ENCODE measurements around the gene PLXNA2.

DNA sequence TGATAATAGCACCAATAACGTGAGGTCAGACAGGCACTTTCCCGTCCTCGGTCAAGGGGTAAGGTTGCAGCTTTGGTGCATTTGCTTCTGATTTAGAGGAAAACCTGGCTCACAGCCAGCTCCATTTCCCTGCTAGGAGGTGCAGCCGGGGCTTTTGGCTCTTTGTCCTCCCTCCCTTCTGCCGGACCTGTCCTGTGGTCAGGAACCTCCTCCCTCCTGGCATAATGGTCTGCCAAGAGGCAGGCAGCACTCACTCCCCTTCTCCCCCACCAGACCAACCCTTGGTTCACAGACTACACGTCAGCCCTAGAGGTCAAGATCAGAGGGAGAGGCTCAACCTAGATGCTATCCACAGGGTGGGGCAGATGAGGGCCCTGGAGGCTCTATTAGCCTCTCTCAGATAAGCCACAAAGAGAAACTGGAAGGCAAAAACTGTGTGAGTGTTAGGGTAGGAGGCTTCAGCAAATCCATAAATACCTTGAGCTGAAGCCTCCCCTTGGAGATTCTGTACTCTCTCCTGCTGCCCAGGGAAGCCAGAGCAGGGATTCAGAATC, 64.8 kb downstream of the PLXNA2 start:
- TF ChIP-seq TAF1 (IDR thresholded peaks at IDR 0.05; ENCODE audit: borderline replicate concordance, insufficient read depth, low read length) (no peak), POLR2AphosphoS5 (IDR thresholded peaks at IDR 0.05; ENCODE audit: low read depth, low read length) (no peak), FOXP2 (optimal IDR thresholded peaks at IDR 0.05; ENCODE audit: borderline replicate concordance, extremely low read depth, extremely low read length, insufficient read depth) (no peak)
- TF ChIP-seq, protein P1, sequence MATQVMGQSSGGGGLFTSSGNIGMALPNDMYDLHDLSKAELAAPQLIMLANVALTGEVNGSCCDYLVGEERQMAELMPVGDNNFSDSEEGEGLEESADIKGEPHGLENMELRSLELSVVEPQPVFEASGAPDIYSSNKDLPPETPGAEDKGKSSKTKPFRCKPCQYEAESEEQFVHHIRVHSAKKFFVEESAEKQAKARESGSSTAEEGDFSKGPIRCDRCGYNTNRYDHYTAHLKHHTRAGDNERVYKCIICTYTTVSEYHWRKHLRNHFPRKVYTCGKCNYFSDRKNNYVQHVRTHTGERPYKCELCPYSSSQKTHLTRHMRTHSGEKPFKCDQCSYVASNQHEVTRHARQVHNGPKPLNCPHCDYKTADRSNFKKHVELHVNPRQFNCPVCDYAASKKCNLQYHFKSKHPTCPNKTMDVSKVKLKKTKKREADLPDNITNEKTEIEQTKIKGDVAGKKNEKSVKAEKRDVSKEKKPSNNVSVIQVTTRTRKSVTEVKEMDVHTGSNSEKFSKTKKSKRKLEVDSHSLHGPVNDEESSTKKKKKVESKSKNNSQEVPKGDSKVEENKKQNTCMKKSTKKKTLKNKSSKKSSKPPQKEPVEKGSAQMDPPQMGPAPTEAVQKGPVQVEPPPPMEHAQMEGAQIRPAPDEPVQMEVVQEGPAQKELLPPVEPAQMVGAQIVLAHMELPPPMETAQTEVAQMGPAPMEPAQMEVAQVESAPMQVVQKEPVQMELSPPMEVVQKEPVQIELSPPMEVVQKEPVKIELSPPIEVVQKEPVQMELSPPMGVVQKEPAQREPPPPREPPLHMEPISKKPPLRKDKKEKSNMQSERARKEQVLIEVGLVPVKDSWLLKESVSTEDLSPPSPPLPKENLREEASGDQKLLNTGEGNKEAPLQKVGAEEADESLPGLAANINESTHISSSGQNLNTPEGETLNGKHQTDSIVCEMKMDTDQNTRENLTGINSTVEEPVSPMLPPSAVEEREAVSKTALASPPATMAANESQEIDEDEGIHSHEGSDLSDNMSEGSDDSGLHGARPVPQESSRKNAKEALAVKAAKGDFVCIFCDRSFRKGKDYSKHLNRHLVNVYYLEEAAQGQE (IDR thresholded peaks at IDR 0.05; ENCODE audit: insufficient read depth in 1 of 2, low read depth in 2 of 2, low read length in 2 of 2) = no peak
